ENCODE data around the gene SLC25A44. TPM values are rescaled to one million over a fixed set of nuclear protein-coding genes. Genes with fewer than 3 reads are reported as not detected.

The SLC25A44 gene
- total RNA-seq, 1 donor from 2014 or later, result 20.4 TPM

GRCh38 chr1:156226782-156227181, 32.9 kb downstream of the SLC25A44 start:
- H3K27ac Mint-ChIP-seq, result no peak overlapping the region
- no peak for TF ChIP-seq CTCF (IDR thresholded peaks at IDR 0.05; ENCODE audit: unreplicated experiment)
- H3K9me3 Mint-ChIP-seq (ENCODE audit: low read depth), result no peaks in the 10 kb centered on the region
- no peaks in the 10 kb centered on the region for H3K27me3 Mint-ChIP-seq
- peaks cover 3% of the 10 kb centered on the region for H3K4me1 Mint-ChIP-seq (ENCODE audit: low read depth)
- DNase-seq (ENCODE audit: low spot score, unreplicated experiment), result no peak
- peaks cover 22% of the 10 kb centered on the region for H3K36me3 Mint-ChIP-seq (ENCODE audit: insufficient read depth)
- H3K4me3 Mint-ChIP-seq (ENCODE audit: low read depth), result no peak overlapping the region

- no peaks in the 10 kb centered on the region for H3K27me3 Mint-ChIP-seq
- DNase-seq (ENCODE audit: low spot score, unreplicated experiment), result no peak
Measured at GRCh38 chr1:156228501-156228900, 34.6 kb downstream of the SLC25A44 start.

GRCh38 chr1:156229809-156230472, 36.0 kb downstream of the SLC25A44 start:
- no peaks in the 10 kb centered on the region for H3K27me3 Mint-ChIP-seq
- peaks cover 3% of the 10 kb centered on the region for H3K4me1 Mint-ChIP-seq (ENCODE audit: low read depth)
- no peak overlapping the region for H3K27ac Mint-ChIP-seq
- no peak for DNase-seq (ENCODE audit: low spot score, unreplicated experiment)
- H3K9me3 Mint-ChIP-seq (ENCODE audit: low read depth), result no peaks in the 10 kb centered on the region
- no peak overlapping the region for H3K4me3 Mint-ChIP-seq (ENCODE audit: low read depth)
- peaks cover 13% of the 10 kb centered on the region for H3K36me3 Mint-ChIP-seq (ENCODE audit: insufficient read depth)
- no peak for TF ChIP-seq CTCF (IDR thresholded peaks at IDR 0.05; ENCODE audit: unreplicated experiment)

More at GRCh38 chr1:156228501-156228900, 34.6 kb downstream of the SLC25A44 start:
- Mint-ChIP-seq H3K4me1 (ENCODE audit: low read depth) (peaks cover 3% of the 10 kb centered on the region), H3K27ac (no peak overlapping the region), H3K36me3 (ENCODE audit: insufficient read depth) (peaks cover 13% of the 10 kb centered on the region), H3K4me3 (ENCODE audit: low read depth) (no peak overlapping the region), H3K9me3 (ENCODE audit: low read depth) (no peaks in the 10 kb centered on the region)
- no peak for TF ChIP-seq CTCF (IDR thresholded peaks at IDR 0.05; ENCODE audit: unreplicated experiment)

- H3K9me3 Mint-ChIP-seq (ENCODE audit: low read depth), result no peaks in the 10 kb centered on the region
- H3K4me1 Mint-ChIP-seq (ENCODE audit: low read depth), result peaks cover 1% of the 10 kb centered on the region
- no peak for TF ChIP-seq CTCF (IDR thresholded peaks at IDR 0.05; ENCODE audit: unreplicated experiment)
- no peak overlapping the region for H3K27ac Mint-ChIP-seq
- no peak for DNase-seq (ENCODE audit: low spot score, unreplicated experiment)
- H3K4me3 Mint-ChIP-seq (ENCODE audit: low read depth), result no peak overlapping the region
- H3K36me3 Mint-ChIP-seq (ENCODE audit: insufficient read depth), result peaks cover 11% of the 10 kb centered on the region
- H3K27me3 Mint-ChIP-seq, result no peaks in the 10 kb centered on the region
Measured at GRCh38 chr1:156230473-156230837, 36.6 kb downstream of the SLC25A44 start.

GRCh38 chr1:156232201-156232894, 38.4 kb downstream of the SLC25A44 start:
- H3K36me3 Mint-ChIP-seq (ENCODE audit: insufficient read depth), result peaks cover 16% of the 10 kb centered on the region
- no peaks in the 10 kb centered on the region for H3K4me1 Mint-ChIP-seq (ENCODE audit: low read depth)
- no peaks in the 10 kb centered on the region for H3K9me3 Mint-ChIP-seq (ENCODE audit: low read depth)
- no peaks in the 10 kb centered on the region for H3K27me3 Mint-ChIP-seq
- no peak for TF ChIP-seq CTCF (IDR thresholded peaks at IDR 0.05; ENCODE audit: unreplicated experiment)
- no peak for DNase-seq (ENCODE audit: low spot score, unreplicated experiment)
- H3K4me3 Mint-ChIP-seq (ENCODE audit: low read depth), result no peak overlapping the region
- H3K27ac Mint-ChIP-seq, result no peak overlapping the region

Data from progenitor cell of endocrine pancreas (in vitro differentiated cells).